Measurements from ENCODE around the gene ERN2. TPM values are rescaled to one million over a fixed set of nuclear protein-coding genes. Genes with fewer than 3 reads are reported as not detected.
A peak's percentile ranks its signal among the peaks of the same experiment; 100 is the strongest.

The ERN2 gene
- total and polyA plus RNA-seq, 2 of the 13 experiments (the other 11 are each of a cell fraction or from before 2014, with no cell fraction given), result 2.2 to 3.5 TPM

- TF ChIP-seq ZHX2 (IDR thresholded peaks at IDR 0.05; ENCODE audit: low read depth), result no peak
- TF ChIP-seq ZHX2 (CRISPR knock-in tag; IDR thresholded peaks at IDR 0.05; ENCODE audit: borderline replicate concordance), result no peak
- TF ChIP-seq ZSCAN20 (CRISPR knock-in tag; IDR thresholded peaks at IDR 0.05; ENCODE audit: borderline replicate concordance), result no peak
- 0 out of 2 replicates have a peak, but pooled peaks have one; percentile 66 for TF ChIP-seq ZNF709 (CRISPR knock-in tag; IDR thresholded peaks at IDR 0.05)
- no peak for TF ChIP-seq ATF7 (IDR thresholded peaks at IDR 0.05)
- no peak for TF ChIP-seq ATF7 (CRISPR knock-in tag; IDR thresholded peaks at IDR 0.05)
- TF ChIP-seq HMG20A (CRISPR knock-in tag; IDR thresholded peaks at IDR 0.05; ENCODE audit: borderline replicate concordance), result no peak
- no peak for TF ChIP-seq PLRG1 (conservative IDR thresholded peaks at IDR 0.05)
- TF ChIP-seq KDM5A (IDR thresholded peaks at IDR 0.05; ENCODE audit: borderline replicate concordance, low read length), result no peak
- no peak for TF ChIP-seq ZSCAN5A (CRISPR knock-in tag; IDR thresholded peaks at IDR 0.05; ENCODE audit: borderline replicate concordance)
- TF ChIP-seq GATA4 (IDR thresholded peaks at IDR 0.05; ENCODE audit: borderline replicate concordance, low read depth), result no peak
- TF ChIP-seq POLR2AphosphoS5 (IDR thresholded peaks at IDR 0.05; ENCODE audit: low read depth, low read length), result no peak
- no peak for TF ChIP-seq SNAI1 (CRISPR knock-in tag; IDR thresholded peaks at IDR 0.05; ENCODE audit: borderline replicate concordance)
- TF ChIP-seq FOXP4 (CRISPR knock-in tag; IDR thresholded peaks at IDR 0.05), result no peak
- no peak for TF ChIP-seq ZNF652 (CRISPR knock-in tag; IDR thresholded peaks at IDR 0.05; ENCODE audit: borderline replicate concordance, low read depth)
- TF ChIP-seq ZNF768 (CRISPR knock-in tag; IDR thresholded peaks at IDR 0.05), result 0 out of 2 replicates have a peak, but pooled peaks have one; percentile 35
- TF ChIP-seq CENPBD1 (CRISPR knock-in tag; IDR thresholded peaks at IDR 0.05; ENCODE audit: borderline replicate concordance, low read depth), result no peak
- TF ChIP-seq ZNF781 (CRISPR knock-in tag; IDR thresholded peaks at IDR 0.05; ENCODE audit: borderline replicate concordance, not compliant biosample characterization), result no peak
- TF ChIP-seq GLI4 (CRISPR knock-in tag; IDR thresholded peaks at IDR 0.05; ENCODE audit: borderline replicate concordance), result peak; percentile 26; the same call in 1 of the 2 replicates
- TF ChIP-seq FOXM1 (CRISPR knock-in tag; IDR thresholded peaks at IDR 0.05), result no peak
Observed at GRCh38 chr16:23694644-23695373, 18.2 kb downstream of the ERN2 start (continued).

Measured in HepG2 (cell line).